Measurements from ENCODE around the gene TSPYL1.

The TSPYL1 gene

GRCh38 chr6:116253505-116254296 lies 26.0 kb downstream of the TSPYL1 start, which contains the start of gene TSPYL4:
Gene TSPYL4 (minus strand): TSS chr6:116254075. CDS start chr6:116254008, 67 bp downstream.
- peak; percentile 97 for DNase-seq
- in situ Hi-C loops (cut with HindIII; ENCODE audit: low pct_ligation_motif_present, low sequenced_read_pairs) = no loop called here
- no peaks in the 10 kb centered on the region for H3K27me3 ChIP-seq (replicated peaks)
- H3K27ac ChIP-seq = peak within 1 kb of the TSS; percentile 89
- TF ChIP-seq, protein P1, sequence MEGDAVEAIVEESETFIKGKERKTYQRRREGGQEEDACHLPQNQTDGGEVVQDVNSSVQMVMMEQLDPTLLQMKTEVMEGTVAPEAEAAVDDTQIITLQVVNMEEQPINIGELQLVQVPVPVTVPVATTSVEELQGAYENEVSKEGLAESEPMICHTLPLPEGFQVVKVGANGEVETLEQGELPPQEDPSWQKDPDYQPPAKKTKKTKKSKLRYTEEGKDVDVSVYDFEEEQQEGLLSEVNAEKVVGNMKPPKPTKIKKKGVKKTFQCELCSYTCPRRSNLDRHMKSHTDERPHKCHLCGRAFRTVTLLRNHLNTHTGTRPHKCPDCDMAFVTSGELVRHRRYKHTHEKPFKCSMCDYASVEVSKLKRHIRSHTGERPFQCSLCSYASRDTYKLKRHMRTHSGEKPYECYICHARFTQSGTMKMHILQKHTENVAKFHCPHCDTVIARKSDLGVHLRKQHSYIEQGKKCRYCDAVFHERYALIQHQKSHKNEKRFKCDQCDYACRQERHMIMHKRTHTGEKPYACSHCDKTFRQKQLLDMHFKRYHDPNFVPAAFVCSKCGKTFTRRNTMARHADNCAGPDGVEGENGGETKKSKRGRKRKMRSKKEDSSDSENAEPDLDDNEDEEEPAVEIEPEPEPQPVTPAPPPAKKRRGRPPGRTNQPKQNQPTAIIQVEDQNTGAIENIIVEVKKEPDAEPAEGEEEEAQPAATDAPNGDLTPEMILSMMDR (IDR thresholded peaks at IDR 0.05; ENCODE audit: low read depth, low read length, missing control alignments) = no peak
- H3K36me3 ChIP-seq (replicated peaks) = no peaks in the 10 kb centered on the region
- H3K4me3 ChIP-seq (ENCODE audit: low read depth, low read length) = peak within 1 kb of the TSS; percentile 96

DNA sequence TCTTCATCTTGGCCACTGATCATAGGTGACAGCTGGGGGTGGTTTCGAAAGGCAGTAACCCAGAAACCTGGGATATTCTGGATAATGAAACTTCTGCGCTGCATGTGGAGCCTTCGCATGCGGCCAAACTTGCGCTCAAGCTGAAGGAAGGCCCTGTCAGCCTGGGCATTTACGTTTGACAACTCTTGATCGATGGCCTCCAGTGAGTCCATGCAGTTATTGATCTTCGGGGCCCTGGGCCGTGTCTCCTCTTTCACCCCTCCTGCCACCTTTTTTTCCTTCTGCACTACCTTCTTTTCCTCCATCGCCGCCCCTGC lies 26.6 kb downstream of the TSPYL1 start:
- peak overlapping the region; percentile 96 for H3K4me3 ChIP-seq (ENCODE audit: low read depth, low read length)
- H3K27ac ChIP-seq = peak overlapping the region; percentile 89
- DNase-seq = no peak
- H3K27me3 ChIP-seq (replicated peaks) = no peaks in the 10 kb centered on the region
- no peaks in the 10 kb centered on the region for H3K36me3 ChIP-seq (replicated peaks)
- in situ Hi-C loops (cut with HindIII; ENCODE audit: low pct_ligation_motif_present, low sequenced_read_pairs) = no loop called here
- TF ChIP-seq, protein P1 (IDR thresholded peaks at IDR 0.05; ENCODE audit: low read depth, low read length, missing control alignments) = no peak

- Histone ChIP-seq H3K4me3 (ENCODE audit: low read depth, low read length) (peak overlapping the region; percentile 40), H3K27me3 (replicated peaks) (no peaks in the 10 kb centered on the region), H3K27ac (peak overlapping the region; percentile 55), H3K36me3 (replicated peaks) (no peaks in the 10 kb centered on the region)
- in situ Hi-C loops (cut with HindIII; ENCODE audit: low pct_ligation_motif_present, low sequenced_read_pairs) = no loop called here
- TF ChIP-seq, protein P1 (IDR thresholded peaks at IDR 0.05; ENCODE audit: low read depth, low read length, missing control alignments) = no peak
- peak; percentile 59 for DNase-seq
These were observed 28.0 kb downstream of the TSPYL1 start for GRCh38 chr6:116251568-116252384.

- TF ChIP-seq, protein P1 (IDR thresholded peaks at IDR 0.05; ENCODE audit: low read depth, low read length, missing control alignments) = no peak
- in situ Hi-C loops (cut with HindIII; ENCODE audit: low pct_ligation_motif_present, low sequenced_read_pairs) = no loop called here
- H3K27me3 ChIP-seq (replicated peaks) = no peaks in the 10 kb centered on the region
These were observed 31.2 kb downstream of the TSPYL1 start for GRCh38 chr6:116248577-116248976.

DNA sequence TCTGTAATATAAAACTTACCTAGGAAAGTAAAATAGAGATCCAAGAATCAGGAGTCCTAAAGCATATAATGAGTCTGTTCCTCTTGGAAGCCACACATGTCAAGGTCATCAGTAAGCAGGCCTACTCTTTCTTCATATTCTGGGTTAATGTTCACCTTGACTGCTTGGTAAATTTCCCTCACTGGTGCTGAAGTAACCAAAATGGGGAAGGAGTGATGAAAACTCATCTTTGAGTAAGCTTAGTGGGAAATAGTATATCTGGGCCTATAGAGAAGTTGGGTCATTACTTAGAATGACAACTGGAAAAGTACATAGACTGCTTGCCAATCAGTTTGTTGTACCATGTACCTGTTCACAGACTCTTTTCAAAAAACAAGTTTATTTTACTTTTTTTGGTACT lies 32.4 kb downstream of the TSPYL1 start:
- H3K27me3 ChIP-seq (replicated peaks) = no peaks in the 10 kb centered on the region

More at GRCh38 chr6:116248577-116248976, 31.2 kb downstream of the TSPYL1 start:
- H3K27ac ChIP-seq = no peak overlapping the region
- DNase-seq = no peak
- no peaks in the 10 kb centered on the region for H3K36me3 ChIP-seq (replicated peaks)
- no peak overlapping the region for H3K4me3 ChIP-seq (ENCODE audit: low read depth, low read length)

More for the DNA sequence above, 32.4 kb downstream of the TSPYL1 start:
- no peak for DNase-seq
- Histone ChIP-seq H3K36me3 (replicated peaks) (no peaks in the 10 kb centered on the region), H3K27ac (no peak overlapping the region), H3K4me3 (ENCODE audit: low read depth, low read length) (no peak overlapping the region)
- in situ Hi-C loops (cut with HindIII; ENCODE audit: low pct_ligation_motif_present, low sequenced_read_pairs) = no loop called here
- TF ChIP-seq, protein P1 (IDR thresholded peaks at IDR 0.05; ENCODE audit: low read depth, low read length, missing control alignments) = no peak

All from brain microvascular endothelial cell (primary cell).